A549 (cell line): ENCODE data around the gene ORC1. TPM values are rescaled to one million over a fixed set of nuclear protein-coding genes. Genes with fewer than 3 reads are reported as not detected.

Experiments used
- ATAC-seq, 2 experiments: fragments of 200-7000 bp in 1 of 2; fragments of >200 bp in 1 of 2; cut with Nextera tagmentation in 1 of 2; cut with Tn5 transposase in 1 of 2; 3 replicates each; pipeline versions ENCODE4 v1.8.0 to v1.9.1; 2018 to 2020; ENCODE audit warnings: mild to moderate bottlenecking in 1 of 2, moderate library complexity in 1 of 2
- CTCF ChIA-PET: fragments of 300-600 bp; sonication (Branson Sonifier 250); formaldehyde crosslinking; extraction: SDS; loops from one replicate; lab custom pipeline; 2021; ENCODE audit warnings: antibody characterized with exemption, inconsistent platforms; lab: Yijun Ruan, JAX
- POLR2A ChIA-PET: fragments of 350-600 bp; formaldehyde crosslinking; extraction: SDS; loops from one replicate; lab custom pipeline; 2021; ENCODE audit warnings: antibody characterized with exemption, inconsistent platforms; lab: Yijun Ruan, JAX
- DNase-seq, 2 experiments: peaks; one replicate each; pipeline versions ENCODE4 v3.0.0 to v3.0.0-alpha.2; 2011 to 2016; ENCODE audit warnings: low read depth in 1 of 2, low spot score in 1 of 2
- FAIRE-seq: peaks from 2 replicates; lab custom pipeline; 2011; peaks lifted over from hg19 to GRCh38; lab: Jason Lieb, UNC
- H3K27ac ChIP-seq, 2 experiments: fragments of >200 bp; sonication (Bioruptor Twin); formaldehyde crosslinking; 3 replicates each; pipeline ENCODE4 v1.5.1; 2016 to 2017
- H3K4me1 ChIP-seq: fragments of >200 bp; sonication (Bioruptor Twin); formaldehyde crosslinking; 3 replicates; pipeline ENCODE4 v1.6.1; 2016
- H3K4me2 ChIP-seq: fragments of >200 bp; sonication (Bioruptor Twin); formaldehyde crosslinking; 3 replicates; pipeline ENCODE4 v1.6.1; 2016
- H3K4me3 ChIP-seq: fragments of >200 bp; sonication (Bioruptor Twin); formaldehyde crosslinking; 3 replicates; pipeline ENCODE4 v1.5.1; 2016
- H3K9me3 ChIP-seq: fragments of >200 bp; sonication (Bioruptor Twin); formaldehyde crosslinking; 3 replicates; pipeline ENCODE4 v1.6.1; 2016
- CEBPB ChIP-seq, 2 experiments: fragments of >200 bp in 1 of 2; sonication (Bioruptor Twin) in 1 of 2; formaldehyde crosslinking in 1 of 2; IDR thresholded peaks; 2 replicates each; pipeline ENCODE4 v1.6.1; 2012 to 2016
- CHD2 ChIP-seq: fragments of 150-350 bp; IDR thresholded peaks from 2 replicates; pipeline ENCODE4 v1.6.1; 2014; ENCODE audit warnings: low read length; ENCODE audit not compliant: partially characterized antibody
- EHMT2 ChIP-seq: fragments of 200-600 bp; sonication (generic); IDR thresholded peaks from 2 replicates; pipeline ENCODE4 v1.6.1; 2016; ENCODE audit warnings: antibody characterized with exemption, low read depth, mild to moderate bottlenecking, moderate library complexity
- HMGXB4 ChIP-seq: fragments of 250-450 bp; sonication (Bioruptor Pico); IDR thresholded peaks from 2 replicates; pipeline ENCODE4 v1.5.0; 2021; ENCODE audit warnings: mild to moderate bottlenecking, moderate library complexity, borderline replicate concordance
- JUNB ChIP-seq: fragments of >200 bp; sonication (Bioruptor Twin); formaldehyde crosslinking; IDR thresholded peaks from 2 replicates; pipeline ENCODE4 v1.6.1; 2016
- MAFK ChIP-seq: fragments of 450-650 bp; IDR thresholded peaks from 2 replicates; pipeline ENCODE4 v1.6.1; 2014; ENCODE audit not compliant: partially characterized antibody
- MAX ChIP-seq: IDR thresholded peaks from 2 replicates; pipeline ENCODE4 v1.6.1; 2012
- NR3C1 ChIP-seq: fragments of >200 bp; sonication (Bioruptor Twin); formaldehyde crosslinking; IDR thresholded peaks from 3 replicates; pipeline ENCODE4 v1.6.1; 2017
- POLR2AphosphoS2 ChIP-seq: conservative IDR thresholded peaks from 2 replicates; pipeline ENCODE4 v1.6.1; 2012; ENCODE audit warnings: low read length, improper control_type of control experiment, inconsistent platforms
- RAD21 ChIP-seq, 2 experiments: fragments of >200 bp in 1 of 2; sonication (Bioruptor Twin) in 1 of 2; formaldehyde crosslinking in 1 of 2; IDR thresholded peaks in 1 of 2; conservative IDR thresholded peaks in 1 of 2; 2 replicates in 1 of 2; 3 replicates in 1 of 2; pipeline ENCODE4 v1.6.1; 2012 to 2018; ENCODE audit warnings: inconsistent platforms in 1 of 2
- RCOR1 ChIP-seq: fragments of 150-350 bp; IDR thresholded peaks from 2 replicates; pipeline ENCODE4 v1.6.1; 2014; ENCODE audit warnings: antibody characterized with exemption, low read length, low read depth
- REST ChIP-seq: fragments of 200-600 bp; sonication (generic); IDR thresholded peaks from 2 replicates; pipeline ENCODE4 v1.6.1; 2016; ENCODE audit warnings: antibody characterized with exemption, mild to moderate bottlenecking, moderate library complexity
- TP53 ChIP-seq: fragments of 250-450 bp; sonication (Bioruptor Pico); IDR thresholded peaks from 2 replicates; pipeline ENCODE4 v1.5.0; 2021; ENCODE audit warnings: mild to moderate bottlenecking, moderate library complexity
- ZNF302 ChIP-seq: fragments of 250-450 bp; sonication (Bioruptor Pico); IDR thresholded peaks from 2 replicates; pipeline ENCODE4 v1.9.0; 2021; ENCODE audit warnings: inconsistent platforms, mild to moderate bottlenecking, moderate library complexity
- WGBS: methylation state at CpG from one replicate; pipeline ENCODE4 v1.1.6; 2017; ENCODE audit errors: missing lambda C conversion rate; 5-methylcytosine and 5-hydroxymethylcytosine counted together
- polyA plus RNA-seq, 4 experiments: library from polyadenylated mRNA; depleted of rRNA in 3 of 4; stranded (reverse); fragments of >200 nt; fragmentation: RNase III in 1 of 4; extraction: RNeasy Plus Mini Kit Qiagen cat#74134 plus additional on column Dnase treatment in 1 of 4; gene quantifications; 2 replicates in 3 of 4; 3 replicates in 1 of 4; pipeline ENCODE4 v1.2.3, GENCODE V29; 2011 to 2017

Gene ORC1
- polyA plus RNA-seq, 2 of the 4 experiments (the other 2 are of a cell fraction): 18.9 to 19.1 TPM

GRCh38 chr1:52357397-52357796 is 46.8 kb downstream of the ORC1 start:
- Histone ChIP-seq H3K4me1 (no peaks in the 10 kb centered on the region), H3K9me3 (no peaks in the 10 kb centered on the region), H3K27ac (no peak overlapping the region), H3K4me2 (no peak overlapping the region), H3K4me3 (no peak overlapping the region)
- no peak for TF ChIP-seq JUNB
- TF ChIP-seq RAD21 (conservative IDR thresholded peaks at IDR 0.05 in 1 of 2, IDR thresholded peaks at IDR 0.05 in 1 of 2): no peak
- TF ChIP-seq CEBPB (IDR thresholded peaks at IDR 0.05): no peak
- TF ChIP-seq HMGXB4: no peak
- TF ChIP-seq MAX: no peak
- no peak for TF ChIP-seq MAFK
- TF ChIP-seq CHD2: no peak
- no peak for TF ChIP-seq NR3C1
- TF ChIP-seq RCOR1: no peak
- no peak for TF ChIP-seq REST
- ChIA-PET POLR2A (no interaction called here), CTCF (no interaction called here)
- ATAC-seq (no peak), DNase-seq (no peak), FAIRE-seq (no peak)
- whole genome bisulfite sequencing: 97% methylated on average over 4 of the region's 9 CpGs

GRCh38 chr1:52356818-52357355 is 47.3 kb downstream of the ORC1 start:
- Histone ChIP-seq H3K4me3 (no peak overlapping the region), H3K4me2 (no peak overlapping the region), H3K27ac (no peak overlapping the region), H3K4me1 (no peaks in the 10 kb centered on the region), H3K9me3 (no peaks in the 10 kb centered on the region)
- ATAC-seq (no peak), DNase-seq (no peak), FAIRE-seq (no peak)
- ChIA-PET CTCF (no interaction called here), POLR2A (no interaction called here)
- 91% methylated on average over 8 of the region's 8 CpGs for WGBS
- TF ChIP-seq TP53: no peak

- Histone ChIP-seq H3K4me3 (no peak overlapping the region), H3K4me1 (peaks cover 2% of the 10 kb centered on the region; the same call in 1 of the 3 replicates), H3K9me3 (no peaks in the 10 kb centered on the region), H3K4me2 (no peak overlapping the region), H3K27ac (no peak overlapping the region)
- 96% methylated on average over 9 of the region's 11 CpGs for WGBS
- TF ChIP-seq ZNF302 (CRISPR knock-in tag) (no peak), TP53 (no peak), EHMT2 (no peak)
- POLR2A ChIA-PET: no interaction called here
- CTCF ChIA-PET: no interaction called here
- DNase-seq (no peak), ATAC-seq (no peak), FAIRE-seq (no peak)
Measured at GRCh38 chr1:52355847-52356505, 48.2 kb downstream of the ORC1 start.

- CTCF ChIA-PET: no interaction called here
- Histone ChIP-seq H3K4me1 (peaks cover 7% of the 10 kb centered on the region; the same call in 2 of the 3 replicates), H3K4me2 (no peak overlapping the region), H3K27ac (no peak overlapping the region), H3K9me3 (no peaks in the 10 kb centered on the region), H3K4me3 (no peak overlapping the region)
- DNase-seq (no peak), FAIRE-seq (no peak), ATAC-seq (no peak)
- WGBS: 87% methylated on average over 8 of the region's 8 CpGs
- TF ChIP-seq CEBPB (IDR thresholded peaks at IDR 0.05) (no peak), ZNF302 (CRISPR knock-in tag) (no peak), POLR2AphosphoS2 (no peak)
- POLR2A ChIA-PET: no interaction called here
Measured at GRCh38 chr1:52355436-52355835, 48.8 kb downstream of the ORC1 start.
